HG03196 (cell line): ENCODE measurements around the gene FAAP20.

ENCODE experiments used
- ATAC-seq: cut with Tn5 transposase; IDR thresholded peaks from one replicate; pipeline ENCODE4 v1.9.1; 2021; ENCODE audit not compliant: unreplicated experiment

Gene FAAP20

GRCh38 chr1:2194319-2194897 lies at the start of gene FAAP20:
TSS of gene FAAP20 (minus strand) at chr1:2194772. CDS start at chr1:2194749, 23 bp downstream.
- peak; percentile 31 for ATAC-seq

DNA sequence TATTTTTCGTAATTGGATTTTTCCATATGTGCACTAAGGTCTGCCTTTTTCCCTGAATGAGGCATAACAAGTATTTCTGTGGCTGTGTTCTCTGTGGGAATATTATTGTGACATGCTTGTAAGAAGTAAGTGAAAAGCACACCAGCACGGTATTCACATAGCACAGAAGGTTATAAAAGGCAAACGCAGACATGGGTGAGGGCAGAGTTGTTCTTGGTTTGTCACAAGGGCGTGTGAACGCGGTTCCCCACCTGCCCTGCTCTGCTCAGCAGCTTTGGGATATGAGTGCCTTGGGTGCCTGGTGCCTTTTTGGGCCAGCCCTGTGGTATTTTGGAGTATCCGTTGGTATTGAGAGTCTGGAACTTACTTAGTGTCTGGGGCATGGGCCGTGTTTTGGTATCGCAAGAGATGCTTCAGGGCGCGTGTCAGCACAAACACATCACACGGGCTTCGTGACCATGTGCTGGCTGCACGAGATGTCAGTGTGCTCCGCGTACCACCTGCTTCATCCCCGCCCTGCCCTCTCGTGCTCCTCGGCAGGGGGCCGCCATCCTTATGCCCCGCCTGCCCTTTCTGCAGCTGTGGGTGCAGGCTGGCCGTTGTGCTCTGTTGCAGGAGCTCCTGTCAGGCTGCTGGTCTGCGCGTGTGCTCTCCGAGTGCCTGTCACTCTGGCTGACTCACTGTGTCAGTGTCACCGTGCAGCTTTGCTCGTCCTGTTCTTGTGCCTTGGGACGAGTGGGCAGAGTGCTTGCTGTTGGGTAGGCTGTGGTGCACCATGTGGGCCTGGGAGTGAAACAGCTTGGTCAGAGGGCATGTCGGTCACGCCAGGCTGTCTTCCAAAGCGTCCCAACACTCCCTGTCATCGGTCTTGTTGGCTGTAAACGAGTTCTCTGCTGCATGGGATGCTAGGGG lies 48.5 kb upstream of the FAAP20 start:
- no peak for ATAC-seq

DNA sequence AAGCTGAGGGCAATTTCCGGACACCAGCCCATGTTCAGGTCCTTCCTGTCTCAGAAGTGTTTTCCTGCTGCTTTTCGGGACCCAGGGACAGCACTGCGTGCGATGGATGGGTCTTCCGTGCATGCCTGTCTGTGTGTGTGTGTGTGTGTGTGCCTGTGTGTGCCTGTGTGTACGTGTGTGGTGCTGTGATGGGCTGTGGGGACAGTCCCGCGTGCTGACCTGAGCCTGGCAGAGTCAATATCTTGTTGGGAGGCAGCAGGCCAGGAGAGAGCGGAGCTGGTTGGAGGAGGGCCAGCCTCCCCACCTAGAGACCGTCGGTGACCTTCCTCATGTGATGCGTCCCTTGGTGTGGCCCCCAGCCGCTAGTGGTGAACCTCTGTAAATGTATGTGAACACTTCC lies 47.2 kb upstream of the FAAP20 start:
- no peak for ATAC-seq

GRCh38 chr1:2240270-2241156 lies 45.9 kb upstream of the FAAP20 start:
- no peak for ATAC-seq

DNA sequence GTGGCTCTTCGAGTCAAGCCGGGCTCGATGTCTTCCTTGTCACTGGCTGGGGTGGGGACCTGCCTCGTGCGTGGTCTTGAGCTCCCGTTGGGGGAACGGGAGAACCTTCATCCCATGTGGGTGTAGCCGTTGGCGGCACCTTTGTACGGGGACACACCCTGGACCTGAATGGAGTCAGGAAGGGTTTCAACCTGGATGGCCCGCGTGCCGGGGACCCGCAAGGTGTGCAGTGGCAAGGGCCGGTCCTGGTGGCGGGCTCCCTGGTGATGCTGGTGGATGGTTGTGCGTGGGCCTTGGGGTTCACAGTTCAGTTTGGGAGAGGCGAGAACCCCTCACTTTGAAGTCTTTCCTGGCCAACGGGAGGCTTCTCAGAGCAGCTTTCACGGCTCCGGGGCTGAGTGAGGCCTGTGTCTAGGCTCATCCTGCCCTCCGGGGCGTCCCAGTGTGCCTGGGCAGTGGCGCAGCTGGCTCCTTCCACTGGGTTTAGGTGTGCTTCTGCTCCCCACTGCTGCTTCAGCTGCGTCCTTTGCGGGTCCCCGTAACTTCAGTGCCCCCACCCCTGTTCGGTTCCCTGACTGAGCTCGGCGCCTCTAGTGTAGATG lies 44.9 kb upstream of the FAAP20 start:
- ATAC-seq, result no peak

GRCh38 chr1:2239013-2239370 lies 44.4 kb upstream of the FAAP20 start:
- ATAC-seq, result no peak

DNA sequence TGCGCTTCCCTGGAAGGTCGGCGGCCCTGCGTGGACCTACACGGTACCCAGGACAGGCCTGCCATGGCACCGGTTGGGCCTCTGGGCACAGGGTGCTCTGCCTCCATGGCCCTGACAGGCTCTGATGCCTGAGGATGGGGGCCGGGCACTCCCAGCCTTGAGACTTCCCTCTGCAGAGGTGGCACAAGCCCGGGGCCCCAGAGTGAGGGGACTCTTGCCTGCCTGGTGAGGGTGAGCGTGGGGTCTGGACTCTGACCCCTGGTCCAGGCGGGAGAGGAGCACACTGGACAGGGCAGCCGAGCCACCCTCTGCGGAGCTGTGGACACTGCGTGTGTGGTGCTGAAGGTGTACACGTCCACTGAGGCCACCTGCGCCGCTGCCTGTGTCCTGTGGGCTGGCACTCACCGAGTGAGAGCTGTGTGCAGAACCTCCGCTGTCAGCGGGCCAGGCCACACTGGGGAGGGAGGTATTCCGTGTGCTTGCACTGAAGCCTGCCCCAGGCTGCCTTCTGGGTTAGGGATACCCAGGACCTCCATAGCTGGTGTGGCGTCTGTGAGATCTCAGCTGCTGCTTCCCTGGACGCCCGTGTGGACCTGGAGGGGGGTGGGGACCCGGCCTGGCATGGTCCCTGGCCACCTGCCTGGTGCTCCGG lies 43.9 kb upstream of the FAAP20 start:
- ATAC-seq, result no peak

DNA sequence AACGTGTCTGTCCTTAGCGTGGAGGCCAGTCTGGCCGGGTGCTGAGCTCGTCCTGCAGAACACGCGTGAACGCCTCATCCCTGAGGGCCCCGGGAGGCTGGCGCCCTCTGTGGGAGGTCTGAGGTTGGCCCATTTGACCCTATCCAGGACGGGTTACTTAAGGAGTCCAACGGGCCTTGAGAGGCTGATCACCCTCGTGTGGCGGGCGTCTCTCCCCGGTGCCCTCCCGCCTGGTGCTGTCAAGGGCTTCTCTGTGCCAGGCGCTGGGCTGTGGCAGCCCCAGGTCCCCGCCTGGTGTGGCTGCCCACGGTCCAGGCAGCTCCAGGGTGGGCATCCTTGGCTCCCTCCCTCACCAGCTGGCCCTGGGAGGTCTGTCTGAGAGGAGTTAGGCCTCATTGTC lies 43.2 kb upstream of the FAAP20 start:
- no peak for ATAC-seq

DNA sequence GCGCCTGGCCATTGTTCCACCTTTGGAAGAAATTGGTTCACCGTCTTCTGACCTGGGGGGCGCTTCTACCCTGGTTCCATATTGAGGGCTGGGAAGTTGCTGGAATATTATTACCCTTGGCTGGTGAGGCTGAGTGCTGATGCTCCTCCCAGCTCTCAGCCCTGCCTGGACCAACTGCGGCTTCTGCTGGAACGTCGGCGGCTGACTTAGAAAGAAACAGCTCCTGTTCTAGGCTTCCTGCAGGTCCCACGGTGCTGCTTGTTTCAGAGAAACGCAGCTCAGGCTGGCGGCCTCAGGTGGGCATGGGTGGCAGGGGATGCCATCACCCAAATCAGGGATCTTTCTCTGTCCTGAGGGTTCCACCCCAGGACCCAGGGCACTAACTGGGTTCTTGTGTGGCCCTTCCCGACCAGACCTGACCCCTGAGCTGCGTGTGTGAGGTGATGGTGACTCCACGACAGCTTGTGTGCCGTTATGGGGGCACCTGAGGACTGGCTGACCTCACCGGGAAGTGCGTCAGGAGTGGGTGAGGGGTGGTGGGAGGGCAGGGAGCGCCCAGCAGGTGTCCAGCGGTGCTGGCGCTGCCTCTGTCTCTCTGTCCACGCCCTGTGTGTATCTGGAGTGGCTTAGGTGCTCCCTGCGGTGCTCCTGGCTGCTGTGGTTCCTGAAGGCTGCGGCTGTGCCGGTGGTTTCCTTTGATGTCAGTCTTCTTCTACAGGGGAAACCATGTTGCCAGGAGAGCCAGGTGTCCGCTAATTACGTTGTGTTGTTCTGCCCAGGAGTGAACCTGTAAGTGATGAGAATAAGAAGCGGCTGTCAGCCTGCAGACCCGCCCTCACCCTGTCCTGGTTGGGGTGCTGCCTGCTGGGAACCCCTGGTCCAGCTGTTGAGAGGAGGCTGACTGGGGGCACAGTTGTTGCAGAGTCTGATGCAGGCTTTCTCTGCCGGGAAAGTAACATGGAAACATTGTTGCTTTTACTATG lies 42.4 kb upstream of the FAAP20 start:
- ATAC-seq, result no peak

- ATAC-seq, result no peak
Observed at GRCh38 chr1:2235300-2235998, 40.9 kb upstream of the FAAP20 start.

DNA sequence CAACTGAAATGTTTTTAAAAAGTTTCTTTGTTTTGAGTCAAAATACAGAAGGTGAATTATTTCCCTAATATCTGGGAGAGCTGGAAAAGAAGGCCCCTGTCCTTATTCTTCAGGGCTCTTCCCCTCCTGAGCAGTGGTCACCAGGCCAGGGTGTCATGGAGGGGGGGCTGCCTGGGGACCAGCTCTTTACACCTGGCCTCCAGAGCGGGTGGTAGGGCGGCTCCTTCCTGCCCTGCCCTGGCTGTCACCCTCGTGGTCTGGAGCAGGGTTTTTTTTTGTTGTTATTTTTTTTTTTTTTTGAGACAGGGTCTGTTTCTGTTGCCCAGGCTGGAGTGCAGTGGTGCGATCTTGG lies 40.2 kb upstream of the FAAP20 start:
- ATAC-seq, result no peak

GRCh38 chr1:2233997-2234761 lies 39.6 kb upstream of the FAAP20 start:
- ATAC-seq, result no peak

GRCh38 chr1:2233468-2233867 lies 38.9 kb upstream of the FAAP20 start:
- no peak for ATAC-seq

GRCh38 chr1:2232916-2233438 lies 38.4 kb upstream of the FAAP20 start:
- no peak for ATAC-seq

GRCh38 chr1:2232255-2232915 lies 37.8 kb upstream of the FAAP20 start:
- no peak for ATAC-seq

DNA sequence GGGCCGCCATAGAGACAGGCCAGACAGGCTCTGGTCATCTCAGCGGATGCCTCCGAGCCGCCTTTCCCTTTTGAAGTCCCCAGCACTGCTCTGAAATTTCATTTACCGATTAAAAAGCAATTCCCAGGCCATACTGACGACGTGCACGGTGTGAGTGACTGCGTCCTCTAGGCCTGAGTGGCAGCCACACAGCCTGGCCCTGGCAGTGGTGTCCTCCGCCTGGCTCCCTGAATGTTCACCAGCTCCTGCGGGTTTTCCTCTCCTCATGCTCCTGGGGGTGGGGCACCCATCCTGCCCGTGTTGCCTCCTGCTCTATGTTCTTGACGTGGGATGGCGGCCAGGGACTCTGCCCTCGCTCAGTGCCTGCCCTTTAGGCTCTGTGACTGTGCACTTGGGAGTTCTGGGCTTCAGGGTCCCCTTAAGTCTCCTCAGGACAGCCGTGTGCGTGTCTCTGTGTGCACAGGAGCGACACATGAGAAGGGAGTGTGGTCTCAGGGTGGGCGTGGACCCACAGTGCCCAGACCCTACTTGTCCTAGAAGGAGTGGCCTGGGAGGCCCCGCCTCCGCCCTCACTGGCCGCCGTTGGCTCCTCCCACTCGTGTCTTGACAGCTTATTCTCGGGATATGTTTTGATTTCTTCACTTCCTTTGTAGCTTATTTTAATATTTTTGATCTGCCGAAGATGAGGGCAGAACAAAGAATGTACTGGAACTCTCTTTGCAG lies 37.1 kb upstream of the FAAP20 start:
- ATAC-seq, result no peak
